GM18868 (cell line): ENCODE data around the gene UBQLNL.

Experiments used
- ATAC-seq: cut with Tn5 transposase; IDR thresholded peaks from one replicate; pipeline ENCODE4 v1.9.1; 2021; ENCODE audit warnings: mild to moderate bottlenecking, moderate library complexity; ENCODE audit not compliant: unreplicated experiment

The UBQLNL gene

DNA sequence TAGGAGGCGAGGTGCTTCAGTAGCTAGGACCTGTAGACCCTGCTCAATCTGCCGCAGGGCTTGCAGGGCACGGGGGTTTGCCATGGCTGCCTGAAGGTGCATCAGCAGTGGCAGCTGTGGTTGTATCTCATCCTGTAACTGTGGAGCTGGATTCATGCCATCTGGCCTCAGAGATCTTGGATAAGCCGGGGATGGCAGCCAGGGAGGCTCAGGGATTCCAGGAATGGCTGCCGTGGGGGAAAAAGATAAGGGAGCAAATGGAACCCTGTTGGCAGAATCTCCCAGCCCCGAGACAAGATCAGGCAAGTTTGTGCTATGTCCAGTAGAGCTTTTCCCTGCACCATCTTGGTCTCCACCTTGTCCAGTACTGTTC, 8.6 kb downstream of the UBQLNL start:
- ATAC-seq, result no peak

- ATAC-seq, result no peak
These were observed 9.1 kb downstream of the UBQLNL start for GRCh38 chr11:5507177-5507932.

DNA sequence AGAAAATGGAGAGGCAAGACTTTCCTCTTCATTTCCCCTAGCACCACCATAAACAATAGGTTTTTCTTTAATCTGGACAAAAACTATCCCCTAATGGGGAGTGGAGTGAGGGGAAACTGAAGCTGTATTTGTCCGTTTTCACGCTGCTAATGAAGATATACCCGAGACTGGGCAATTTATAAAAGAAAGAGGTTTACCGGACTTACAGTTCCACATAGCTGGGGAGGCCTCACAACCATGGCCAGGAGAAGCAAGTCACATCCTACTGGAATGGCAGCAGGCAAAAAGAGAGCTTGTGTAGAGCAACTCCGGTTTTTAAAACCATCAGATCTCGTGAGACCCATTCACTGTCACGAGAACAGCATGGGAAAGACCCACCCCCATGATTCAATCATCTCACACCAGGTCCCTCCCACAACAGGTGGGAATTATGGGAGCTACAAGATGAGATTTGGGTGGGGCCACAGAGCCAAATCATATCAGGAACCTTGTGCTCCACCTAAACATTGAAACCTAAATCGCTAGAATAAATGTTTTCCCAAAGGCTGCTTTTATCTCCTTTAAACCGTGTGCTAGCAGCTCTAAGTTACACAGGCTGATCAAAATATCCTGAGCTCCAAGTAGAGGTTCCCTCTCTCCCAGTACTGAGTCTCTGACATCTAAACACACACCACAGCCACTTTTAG, 11.0 kb downstream of the UBQLNL start:
- ATAC-seq, result no peak

- ATAC-seq, result no peak
These were observed 12.0 kb downstream of the UBQLNL start for GRCh38 chr11:5504403-5504921.

- no peak for ATAC-seq
These were observed 16.1 kb downstream of the UBQLNL start for GRCh38 chr11:5500393-5500801.

GRCh38 chr11:5499671-5500070, 16.8 kb downstream of the UBQLNL start:
- no peak for ATAC-seq

GRCh38 chr11:5489576-5490357, 26.7 kb downstream of the UBQLNL start:
- ATAC-seq, result no peak

DNA sequence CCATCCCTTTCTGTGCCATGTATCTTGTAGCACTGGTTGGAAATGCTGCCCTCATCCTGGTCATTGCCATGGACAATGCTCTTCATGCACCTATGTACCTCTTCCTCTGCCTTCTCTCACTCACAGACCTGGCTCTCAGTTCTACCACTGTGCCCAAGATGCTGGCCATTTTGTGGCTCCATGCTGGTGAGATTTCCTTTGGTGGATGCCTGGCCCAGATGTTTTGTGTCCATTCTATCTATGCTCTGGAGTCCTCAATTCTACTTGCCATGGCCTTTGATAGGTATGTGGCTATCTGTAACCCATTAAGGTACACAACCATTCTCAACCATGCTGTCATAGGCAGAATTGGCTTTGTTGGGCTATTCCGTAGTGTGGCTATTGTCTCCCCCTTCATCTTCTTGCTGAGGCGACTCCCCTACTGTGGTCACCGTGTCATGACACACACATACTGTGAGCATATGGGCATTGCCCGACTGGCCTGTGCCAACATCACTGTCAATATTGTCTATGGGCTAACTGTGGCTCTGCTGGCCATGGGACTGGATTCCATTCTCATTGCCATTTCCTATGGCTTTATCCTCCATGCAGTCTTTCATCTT, 27.6 kb downstream of the UBQLNL start:
- no peak for ATAC-seq

GRCh38 chr11:5488385-5488784, 28.1 kb downstream of the UBQLNL start, which contains the start of gene OR52D1:
OR52D1 (plus strand) TSS chr11:5488685; CDS start chr11:5488707, 22 bp downstream.
- no peak for ATAC-seq

DNA sequence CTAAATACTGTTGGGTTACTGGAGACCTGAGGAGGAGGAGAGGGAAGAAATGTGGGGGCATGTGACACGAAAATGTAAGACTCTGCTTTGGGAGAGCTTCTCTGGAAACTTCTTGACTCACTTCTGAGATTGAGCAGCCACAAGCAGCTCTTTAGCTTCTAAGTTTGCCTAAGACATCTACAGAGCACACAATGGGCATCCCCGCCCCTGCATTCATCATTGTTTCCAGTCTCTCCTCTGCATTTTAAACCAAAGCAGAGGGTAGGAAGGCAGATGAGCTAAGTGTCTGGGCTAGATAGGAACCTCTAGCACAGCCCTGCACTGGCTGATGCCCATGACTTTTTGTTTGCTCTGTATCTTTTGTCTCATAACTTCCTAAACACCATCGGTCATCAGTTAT, 30.1 kb downstream of the UBQLNL start:
- no peak for ATAC-seq

- no peak for ATAC-seq
These were observed 30.5 kb downstream of the UBQLNL start for GRCh38 chr11:5486003-5486402.

DNA sequence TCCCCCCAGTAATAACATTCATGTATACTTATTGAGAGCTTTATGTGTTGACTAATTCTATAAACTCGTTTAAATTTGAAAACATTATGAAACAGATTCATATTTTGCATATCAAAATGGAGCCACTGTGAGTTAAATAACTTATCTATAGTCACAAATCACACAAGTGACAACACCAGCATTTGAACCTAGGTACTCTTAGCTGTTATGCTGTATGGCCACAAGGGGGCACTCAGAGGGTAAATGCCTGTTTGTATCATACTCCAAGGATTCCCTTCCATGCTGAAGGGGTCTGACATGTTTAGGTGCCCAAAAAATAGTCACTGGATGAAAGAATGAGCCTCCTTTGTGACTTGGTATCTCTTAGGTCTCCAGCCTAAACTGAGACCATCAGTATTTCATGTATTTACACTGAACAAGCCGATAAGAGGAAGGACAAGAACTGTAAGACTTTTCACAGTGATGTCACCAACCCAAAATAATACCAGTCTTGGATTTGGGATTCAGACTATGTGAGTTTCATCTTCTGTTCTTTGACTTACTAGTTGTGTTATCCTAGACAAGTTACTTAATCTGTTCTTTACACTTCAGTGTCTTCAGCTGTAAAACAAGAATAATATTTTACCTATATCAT, 40.2 kb downstream of the UBQLNL start:
- peak; percentile 84 for ATAC-seq

- ATAC-seq, result no peak
These were observed 42.6 kb downstream of the UBQLNL start for GRCh38 chr11:5473921-5474320.

DNA sequence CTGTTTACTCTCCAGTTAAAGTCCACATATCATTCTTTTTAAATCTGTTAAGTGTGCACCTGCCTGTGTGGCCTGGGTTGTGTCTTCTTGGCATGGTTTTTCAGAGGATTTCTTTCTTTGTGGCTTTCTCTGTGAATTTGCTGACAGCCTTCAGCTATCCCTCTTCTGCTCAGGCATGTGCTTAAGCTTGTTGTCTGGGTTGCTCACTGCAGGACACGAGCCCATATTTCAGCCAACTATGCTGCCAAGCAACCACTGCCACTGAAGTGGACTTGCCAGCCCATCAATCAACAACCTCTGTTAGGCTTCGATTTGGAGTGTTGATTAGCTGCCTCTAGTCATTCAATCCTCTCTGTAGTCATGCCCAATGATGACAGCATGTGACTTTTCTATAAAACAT, 49.0 kb downstream of the UBQLNL start:
- ATAC-seq, result no peak
